ENCODE measurements around the gene SUPT5H. TPM values are rescaled to one million over a fixed set of nuclear protein-coding genes. Genes with fewer than 3 reads are reported as not detected.
"Not testable (repeated sequence)": the region's sequence is repeated elsewhere in the genome, so short reads cannot be mapped to it uniquely, and the experiment has no call there.

The SUPT5H gene
- total RNA-seq, 1 experiment from 2014 or later, result 171 TPM

- no peaks in the 10 kb centered on the region for H3K27me3 ChIP-seq (replicated peaks; ENCODE audit: control insufficient read depth, insufficient read depth, low read length)
- H3K4me1 Mint-ChIP-seq (ENCODE audit: low read depth, unreplicated experiment), result no peaks in the 10 kb centered on the region
- intact Hi-C loops (cut with micrococcal nuclease; ENCODE audit: unreplicated experiment), result loop anchor here (1.0 kb wide), 2 partner anchors 23 to 58 kb away; partner anchors contain the start of gene EID2B
- no peaks in the 10 kb centered on the region for H3K4me1 ChIP-seq
- H3K36me3 Mint-ChIP-seq (ENCODE audit: insufficient read depth, unreplicated experiment), result peaks cover 85% of the 10 kb centered on the region
- ChIA-PET POLR2A (interaction anchor here (1.2 kb wide), 1 partner anchor 38 kb away, joined by 6 read pairs; the partner anchor contains the start of gene RPS16), CTCF (interaction anchor here (0.6 to 1.7 kb wide), 11 partner anchors 20 to 198 kb away, joined by 3 to 18 read pairs (median 6); partner anchors contain the start of genes DLL3, EID2B, MED29 and PAF1)
- H3K4me3 ChIP-seq (ENCODE audit: low read depth, low read length), result no peak overlapping the region
- no peaks in the 10 kb centered on the region for H3K9me3 Mint-ChIP-seq (ENCODE audit: unreplicated experiment)
- peak; percentile 94 to 98 for TF ChIP-seq CTCF (IDR thresholded peaks at IDR 0.05; ENCODE audit: insufficient read depth in 1 of 2, low read depth in 1 of 2, low read length in 1 of 2, severe bottlenecking in 1 of 2, unreplicated experiment in 1 of 2)
- no TSS peak for BruUV-seq (replicated peaks)
- DNase-seq, result peak; percentile 73 to 88
- H3K36me3 ChIP-seq (ENCODE audit: control insufficient read depth, insufficient read depth, low read length), result peaks cover 17% of the 10 kb centered on the region
- no peaks in the 10 kb centered on the region for H3K9me3 ChIP-seq
- no peak overlapping the region for H3K4me3 Mint-ChIP-seq (ENCODE audit: unreplicated experiment)
- no peak overlapping the region for H3K27ac Mint-ChIP-seq (ENCODE audit: unreplicated experiment)
- H3K27me3 Mint-ChIP-seq (ENCODE audit: insufficient read depth, unreplicated experiment), result no peaks in the 10 kb centered on the region
Measured at GRCh38 chr19:39474139-39474620, 28.8 kb downstream of the SUPT5H start.

GRCh38 chr19:39475748-39476147 lies 30.4 kb downstream of the SUPT5H start:
- intact Hi-C loops (cut with micrococcal nuclease; ENCODE audit: unreplicated experiment), result no loop called here
- no peak for TF ChIP-seq CTCF (IDR thresholded peaks at IDR 0.05; ENCODE audit: insufficient read depth in 1 of 2, low read depth in 1 of 2, low read length in 1 of 2, severe bottlenecking in 1 of 2, unreplicated experiment in 1 of 2)
- POLR2A ChIA-PET, result interaction anchor here (0.6 kb wide), 1 partner anchor 15 kb away, joined by 4 read pairs; no protein-coding TSS in a partner anchor
- H3K27me3 ChIP-seq (replicated peaks; ENCODE audit: control insufficient read depth, insufficient read depth, low read length), result no peaks in the 10 kb centered on the region
- H3K36me3 ChIP-seq (ENCODE audit: control insufficient read depth, insufficient read depth, low read length), result peaks cover 15% of the 10 kb centered on the region
- H3K27me3 Mint-ChIP-seq (ENCODE audit: insufficient read depth, unreplicated experiment), result no peaks in the 10 kb centered on the region
- no peak for DNase-seq
- no peak overlapping the region for H3K4me3 Mint-ChIP-seq (ENCODE audit: unreplicated experiment)
- no peaks in the 10 kb centered on the region for H3K9me3 ChIP-seq
- H3K9me3 Mint-ChIP-seq (ENCODE audit: unreplicated experiment), result no peaks in the 10 kb centered on the region
- BruUV-seq (replicated peaks), result no TSS peak
- peaks cover 77% of the 10 kb centered on the region for H3K36me3 Mint-ChIP-seq (ENCODE audit: insufficient read depth, unreplicated experiment)
- H3K4me1 Mint-ChIP-seq (ENCODE audit: low read depth, unreplicated experiment), result peaks cover 10% of the 10 kb centered on the region
- no peak overlapping the region for H3K4me3 ChIP-seq (ENCODE audit: low read depth, low read length)
- no peaks in the 10 kb centered on the region for H3K4me1 ChIP-seq
- no peak overlapping the region for H3K27ac Mint-ChIP-seq (ENCODE audit: unreplicated experiment)
- CTCF ChIA-PET, result interaction anchor here (0.6 to 1.6 kb wide), 3 partner anchors 27 to 37 kb away, joined by 3 to 8 read pairs (median 5); partner anchors contain the start of gene SUPT5H

GRCh38 chr19:39479319-39479801 lies 34.0 kb downstream of the SUPT5H start:
- intact Hi-C loops (cut with micrococcal nuclease; ENCODE audit: unreplicated experiment); BruUV-seq (replicated peaks); H3K9me3 ChIP-seq; DNase-seq; H3K27me3 ChIP-seq (replicated peaks; ENCODE audit: control insufficient read depth, insufficient read depth, low read length); H3K4me3 ChIP-seq (ENCODE audit: low read depth, low read length); CTCF ChIA-PET; H3K27me3 Mint-ChIP-seq (ENCODE audit: insufficient read depth, unreplicated experiment); H3K9me3 Mint-ChIP-seq (ENCODE audit: unreplicated experiment); H3K4me1 ChIP-seq; POLR2A ChIA-PET: not testable (repeated sequence)
- H3K36me3 ChIP-seq (ENCODE audit: control insufficient read depth, insufficient read depth, low read length), result peaks cover 11% of the 10 kb centered on the region
- H3K36me3 Mint-ChIP-seq (ENCODE audit: insufficient read depth, unreplicated experiment), result peaks cover 76% of the 10 kb centered on the region
- peaks cover 17% of the 10 kb centered on the region for H3K4me1 Mint-ChIP-seq (ENCODE audit: low read depth, unreplicated experiment)
- H3K27ac Mint-ChIP-seq (ENCODE audit: unreplicated experiment), result peak overlapping the region; percentile 1
- H3K4me3 Mint-ChIP-seq (ENCODE audit: unreplicated experiment), result peak overlapping the region; percentile 92

All from Caco-2 (cell line).